Measurements from ENCODE around the gene SLC25A47.

DNA sequence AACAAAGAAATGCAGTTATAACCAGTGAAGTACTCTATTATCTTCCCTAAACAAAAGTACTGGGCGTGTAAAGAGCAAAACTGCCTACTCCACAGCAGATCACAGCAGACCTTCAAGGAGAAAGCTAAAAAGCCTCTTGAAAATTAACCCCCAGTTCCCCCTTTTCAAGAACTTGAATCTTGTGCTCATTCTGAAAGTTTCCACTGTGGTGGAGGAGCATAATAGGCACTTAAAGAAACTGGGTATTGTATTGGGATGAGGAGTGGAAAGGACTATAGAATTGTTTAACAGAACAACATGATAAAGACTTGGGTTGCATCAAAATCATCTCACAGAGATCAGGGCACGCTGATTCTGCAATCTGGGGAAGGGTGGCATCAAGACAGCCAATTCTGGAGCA is 51.1 kb downstream of the SLC25A47 start:
- TF ChIP-seq, protein P1, sequence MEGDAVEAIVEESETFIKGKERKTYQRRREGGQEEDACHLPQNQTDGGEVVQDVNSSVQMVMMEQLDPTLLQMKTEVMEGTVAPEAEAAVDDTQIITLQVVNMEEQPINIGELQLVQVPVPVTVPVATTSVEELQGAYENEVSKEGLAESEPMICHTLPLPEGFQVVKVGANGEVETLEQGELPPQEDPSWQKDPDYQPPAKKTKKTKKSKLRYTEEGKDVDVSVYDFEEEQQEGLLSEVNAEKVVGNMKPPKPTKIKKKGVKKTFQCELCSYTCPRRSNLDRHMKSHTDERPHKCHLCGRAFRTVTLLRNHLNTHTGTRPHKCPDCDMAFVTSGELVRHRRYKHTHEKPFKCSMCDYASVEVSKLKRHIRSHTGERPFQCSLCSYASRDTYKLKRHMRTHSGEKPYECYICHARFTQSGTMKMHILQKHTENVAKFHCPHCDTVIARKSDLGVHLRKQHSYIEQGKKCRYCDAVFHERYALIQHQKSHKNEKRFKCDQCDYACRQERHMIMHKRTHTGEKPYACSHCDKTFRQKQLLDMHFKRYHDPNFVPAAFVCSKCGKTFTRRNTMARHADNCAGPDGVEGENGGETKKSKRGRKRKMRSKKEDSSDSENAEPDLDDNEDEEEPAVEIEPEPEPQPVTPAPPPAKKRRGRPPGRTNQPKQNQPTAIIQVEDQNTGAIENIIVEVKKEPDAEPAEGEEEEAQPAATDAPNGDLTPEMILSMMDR (IDR thresholded peaks at IDR 0.05; ENCODE audit: low read depth, low read length, poor library complexity, severe bottlenecking), result no peak
- TF ChIP-seq EZH2phosphoT487 (IDR thresholded peaks at IDR 0.05; ENCODE audit: borderline replicate concordance, low read length), result no peak
